ENCODE results near the gene IMMT.

IMMT gene

GRCh38 chr2:86143307-86143706 lies 52.0 kb downstream of the IMMT start:
- no peak for TF ChIP-seq CTCF (IDR thresholded peaks at IDR 0.05; ENCODE audit: low read depth, low read length)
- no peak for DNase-seq (ENCODE audit: extremely low read depth, low read depth)

GRCh38 chr2:86142436-86143257 lies 52.6 kb downstream of the IMMT start:
- DNase-seq (ENCODE audit: extremely low read depth, low read depth), result no peak
- no peak for TF ChIP-seq CTCF (IDR thresholded peaks at IDR 0.05; ENCODE audit: low read depth, low read length)

GRCh38 chr2:86140969-86141392 lies 54.3 kb downstream of the IMMT start:
- no peak for DNase-seq (ENCODE audit: extremely low read depth, low read depth)
- TF ChIP-seq CTCF (IDR thresholded peaks at IDR 0.05; ENCODE audit: low read depth, low read length), result no peak

GRCh38 chr2:86139981-86140380 lies 55.3 kb downstream of the IMMT start:
- no peak for TF ChIP-seq CTCF (IDR thresholded peaks at IDR 0.05; ENCODE audit: low read depth, low read length)

GRCh38 chr2:86138736-86139625 lies 56.3 kb downstream of the IMMT start:
- TF ChIP-seq CTCF (IDR thresholded peaks at IDR 0.05; ENCODE audit: low read depth, low read length), result no peak

More at GRCh38 chr2:86139981-86140380, 55.3 kb downstream of the IMMT start:
- no peak for DNase-seq (ENCODE audit: extremely low read depth, low read depth)

GRCh38 chr2:86136141-86136540 lies 59.1 kb downstream of the IMMT start:
- no peak for DNase-seq (ENCODE audit: extremely low read depth, low read depth)
- TF ChIP-seq CTCF (IDR thresholded peaks at IDR 0.05; ENCODE audit: low read depth, low read length), result no peak

More at GRCh38 chr2:86138736-86139625, 56.3 kb downstream of the IMMT start:
- no peak for DNase-seq (ENCODE audit: extremely low read depth, low read depth)

- no peak for TF ChIP-seq CTCF (IDR thresholded peaks at IDR 0.05; ENCODE audit: low read depth, low read length)
- no peak for DNase-seq (ENCODE audit: extremely low read depth, low read depth)
Measured at GRCh38 chr2:86135653-86136052, 59.6 kb downstream of the IMMT start.
